GM23338 (cell line): ENCODE results near the gene OPTC.

Experiments
- CREB1 ChIP-seq: fragments of 250-450 bp; sonication (Bioruptor Pico); IDR thresholded peaks from 2 replicates; pipeline ENCODE4 v1.5.0; 2020; ENCODE audit warnings: low read depth, mild to moderate bottlenecking, moderate library complexity
- EZH2 ChIP-seq: fragments of 200-600 bp; sonication (generic); IDR thresholded peaks from one replicate; pipeline ENCODE4 v1.8.0; 2017; ENCODE audit warnings: antibody characterized with exemption, mild to moderate bottlenecking, low read depth; ENCODE audit not compliant: unreplicated experiment
- EZH2phosphoT487 ChIP-seq: fragments of 200-600 bp; sonication (generic); IDR thresholded peaks from one replicate; pipeline ENCODE4 v1.8.1; 2018; ENCODE audit warnings: antibody characterized with exemption; ENCODE audit not compliant: unreplicated experiment
- JUNB ChIP-seq: IDR thresholded peaks from one replicate; pipeline ENCODE4 v1.6.1; 2016; ENCODE audit warnings: antibody characterized with exemption; ENCODE audit not compliant: unreplicated experiment
- POLR2AphosphoS5 ChIP-seq: IDR thresholded peaks from 2 replicates; pipeline ENCODE4 v1.6.1; 2016; ENCODE audit warnings: antibody characterized with exemption, low read depth
- STAT1 ChIP-seq: IDR thresholded peaks from one replicate; pipeline ENCODE4 v1.6.1; 2016; ENCODE audit warnings: antibody characterized with exemption; ENCODE audit not compliant: unreplicated experiment
- TF ChIP-seq, protein P1 (sequence below), 2 experiments: fragments of 200-600 bp in 1 of 2; sonication (generic) in 1 of 2; conservative IDR thresholded peaks; 2 replicates each; pipeline versions ENCODE4 v1.5.1 to v1.6.1; 2016 to 2017; ENCODE audit warnings: antibody characterized with exemption in 2 of 2, low read depth in 2 of 2, mild to moderate bottlenecking in 2 of 2, moderate library complexity in 1 of 2
- TF ChIP-seq, protein P2 (sequence below): IDR thresholded peaks from one replicate; pipeline ENCODE4 v1.6.1; 2018; ENCODE audit warnings: antibody characterized with exemption; ENCODE audit not compliant: unreplicated experiment

DNA sequence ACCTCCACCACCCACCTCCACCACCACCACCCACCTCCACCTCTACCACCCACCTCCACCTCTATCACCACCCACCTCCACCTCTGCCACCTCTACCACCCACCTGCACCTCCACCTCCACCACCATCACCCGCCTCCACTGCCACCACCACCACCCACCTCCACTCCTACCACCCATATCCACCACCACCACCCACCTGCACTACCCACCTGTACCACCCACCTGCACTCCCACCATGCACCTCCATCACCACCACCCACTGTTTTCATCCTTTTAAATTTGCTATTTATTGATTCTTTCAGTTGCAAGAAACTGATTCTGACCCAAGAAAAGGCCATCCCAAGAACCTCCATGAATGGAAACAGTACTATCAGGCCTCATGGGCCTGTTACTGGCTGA is 6.3 kb downstream of the OPTC start:
- no peak for TF ChIP-seq EZH2
- TF ChIP-seq, protein P1, sequence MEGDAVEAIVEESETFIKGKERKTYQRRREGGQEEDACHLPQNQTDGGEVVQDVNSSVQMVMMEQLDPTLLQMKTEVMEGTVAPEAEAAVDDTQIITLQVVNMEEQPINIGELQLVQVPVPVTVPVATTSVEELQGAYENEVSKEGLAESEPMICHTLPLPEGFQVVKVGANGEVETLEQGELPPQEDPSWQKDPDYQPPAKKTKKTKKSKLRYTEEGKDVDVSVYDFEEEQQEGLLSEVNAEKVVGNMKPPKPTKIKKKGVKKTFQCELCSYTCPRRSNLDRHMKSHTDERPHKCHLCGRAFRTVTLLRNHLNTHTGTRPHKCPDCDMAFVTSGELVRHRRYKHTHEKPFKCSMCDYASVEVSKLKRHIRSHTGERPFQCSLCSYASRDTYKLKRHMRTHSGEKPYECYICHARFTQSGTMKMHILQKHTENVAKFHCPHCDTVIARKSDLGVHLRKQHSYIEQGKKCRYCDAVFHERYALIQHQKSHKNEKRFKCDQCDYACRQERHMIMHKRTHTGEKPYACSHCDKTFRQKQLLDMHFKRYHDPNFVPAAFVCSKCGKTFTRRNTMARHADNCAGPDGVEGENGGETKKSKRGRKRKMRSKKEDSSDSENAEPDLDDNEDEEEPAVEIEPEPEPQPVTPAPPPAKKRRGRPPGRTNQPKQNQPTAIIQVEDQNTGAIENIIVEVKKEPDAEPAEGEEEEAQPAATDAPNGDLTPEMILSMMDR (conservative IDR thresholded peaks at IDR 0.05; ENCODE audit: low read depth in 2 of 2), result no peak
- no peak for TF ChIP-seq EZH2phosphoT487
- no peak for TF ChIP-seq POLR2AphosphoS5
- no peak for TF ChIP-seq JUNB
- TF ChIP-seq, protein P2, sequence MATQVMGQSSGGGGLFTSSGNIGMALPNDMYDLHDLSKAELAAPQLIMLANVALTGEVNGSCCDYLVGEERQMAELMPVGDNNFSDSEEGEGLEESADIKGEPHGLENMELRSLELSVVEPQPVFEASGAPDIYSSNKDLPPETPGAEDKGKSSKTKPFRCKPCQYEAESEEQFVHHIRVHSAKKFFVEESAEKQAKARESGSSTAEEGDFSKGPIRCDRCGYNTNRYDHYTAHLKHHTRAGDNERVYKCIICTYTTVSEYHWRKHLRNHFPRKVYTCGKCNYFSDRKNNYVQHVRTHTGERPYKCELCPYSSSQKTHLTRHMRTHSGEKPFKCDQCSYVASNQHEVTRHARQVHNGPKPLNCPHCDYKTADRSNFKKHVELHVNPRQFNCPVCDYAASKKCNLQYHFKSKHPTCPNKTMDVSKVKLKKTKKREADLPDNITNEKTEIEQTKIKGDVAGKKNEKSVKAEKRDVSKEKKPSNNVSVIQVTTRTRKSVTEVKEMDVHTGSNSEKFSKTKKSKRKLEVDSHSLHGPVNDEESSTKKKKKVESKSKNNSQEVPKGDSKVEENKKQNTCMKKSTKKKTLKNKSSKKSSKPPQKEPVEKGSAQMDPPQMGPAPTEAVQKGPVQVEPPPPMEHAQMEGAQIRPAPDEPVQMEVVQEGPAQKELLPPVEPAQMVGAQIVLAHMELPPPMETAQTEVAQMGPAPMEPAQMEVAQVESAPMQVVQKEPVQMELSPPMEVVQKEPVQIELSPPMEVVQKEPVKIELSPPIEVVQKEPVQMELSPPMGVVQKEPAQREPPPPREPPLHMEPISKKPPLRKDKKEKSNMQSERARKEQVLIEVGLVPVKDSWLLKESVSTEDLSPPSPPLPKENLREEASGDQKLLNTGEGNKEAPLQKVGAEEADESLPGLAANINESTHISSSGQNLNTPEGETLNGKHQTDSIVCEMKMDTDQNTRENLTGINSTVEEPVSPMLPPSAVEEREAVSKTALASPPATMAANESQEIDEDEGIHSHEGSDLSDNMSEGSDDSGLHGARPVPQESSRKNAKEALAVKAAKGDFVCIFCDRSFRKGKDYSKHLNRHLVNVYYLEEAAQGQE, result no peak
- no peak for TF ChIP-seq STAT1
- no peak for TF ChIP-seq CREB1 (CRISPR knock-in tag)
